Activated gamma-delta T cell treated with anti-CD3 and anti-CD28 coated beads, Interleukin-2, amount 50 U/mL, for 16 hours (primary cell): ENCODE results near the gene CNDP2.
"Not testable (repeated sequence)": the region's sequence is repeated elsewhere in the genome, so short reads cannot be mapped to it uniquely, and the experiment has no call there.

Source experiments
- DNase-seq: peaks from one replicate; pipeline ENCODE4 v3.0.0-alpha.2; 2020; ENCODE audit warnings: low read depth

Gene CNDP2

DNA sequence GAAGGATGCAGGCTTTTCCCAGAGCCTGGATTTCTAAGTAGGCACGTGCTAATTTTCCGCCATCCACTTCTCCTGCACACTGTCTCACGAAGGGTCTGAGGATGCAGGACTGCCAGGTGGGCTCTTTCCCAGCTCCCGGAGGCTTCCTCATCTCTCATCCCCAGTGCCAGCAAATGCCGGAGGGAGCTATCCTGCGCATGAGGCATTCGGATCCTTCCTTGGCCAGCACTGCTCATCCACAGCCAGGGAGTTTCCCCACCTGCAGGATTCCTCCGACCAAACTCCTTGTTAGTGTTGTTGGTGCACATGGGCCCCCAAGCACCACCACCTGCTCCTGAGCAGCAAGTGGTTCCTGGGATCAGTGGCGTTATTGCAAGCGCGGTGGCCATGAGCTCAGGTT lies 43.1 kb downstream of the CNDP2 start:
- DNase-seq, result no peak

DNA sequence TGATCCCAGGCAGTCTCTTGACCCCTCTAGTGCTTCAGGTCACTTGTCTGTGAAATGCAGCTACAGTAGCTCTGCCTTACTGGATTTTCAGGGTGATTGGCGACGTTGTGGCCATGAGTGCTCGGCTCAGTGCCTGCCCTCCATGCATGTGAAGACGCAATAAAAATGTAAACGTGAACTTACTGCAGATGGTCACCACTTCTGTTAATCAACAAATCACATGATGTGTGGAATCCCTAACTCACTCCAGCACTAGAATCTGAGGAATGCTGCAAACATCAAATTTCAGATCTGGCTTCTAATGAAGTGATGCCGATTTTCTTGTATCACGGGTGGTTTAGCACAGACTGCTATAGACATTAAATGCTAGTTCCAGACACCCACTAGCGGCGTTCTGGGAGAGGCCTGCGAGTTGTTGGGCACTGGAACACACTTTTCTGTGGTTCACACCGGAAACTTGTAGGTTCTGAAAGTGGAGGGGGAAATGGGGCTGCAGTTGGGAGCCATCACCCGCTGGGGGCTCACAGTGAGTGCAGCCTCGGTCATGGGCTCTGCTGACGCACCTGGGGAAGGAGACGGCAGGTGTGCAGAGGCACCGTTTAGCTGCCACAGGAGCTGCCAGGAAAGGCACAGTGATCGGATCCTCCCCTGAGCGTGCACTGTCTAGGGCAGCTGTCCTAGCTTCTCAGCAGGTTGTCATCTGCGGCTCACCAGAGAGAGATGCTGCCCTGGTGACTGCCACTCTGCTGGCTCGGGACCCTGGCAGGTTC lies 44.7 kb downstream of the CNDP2 start:
- DNase-seq, result no peak

DNA sequence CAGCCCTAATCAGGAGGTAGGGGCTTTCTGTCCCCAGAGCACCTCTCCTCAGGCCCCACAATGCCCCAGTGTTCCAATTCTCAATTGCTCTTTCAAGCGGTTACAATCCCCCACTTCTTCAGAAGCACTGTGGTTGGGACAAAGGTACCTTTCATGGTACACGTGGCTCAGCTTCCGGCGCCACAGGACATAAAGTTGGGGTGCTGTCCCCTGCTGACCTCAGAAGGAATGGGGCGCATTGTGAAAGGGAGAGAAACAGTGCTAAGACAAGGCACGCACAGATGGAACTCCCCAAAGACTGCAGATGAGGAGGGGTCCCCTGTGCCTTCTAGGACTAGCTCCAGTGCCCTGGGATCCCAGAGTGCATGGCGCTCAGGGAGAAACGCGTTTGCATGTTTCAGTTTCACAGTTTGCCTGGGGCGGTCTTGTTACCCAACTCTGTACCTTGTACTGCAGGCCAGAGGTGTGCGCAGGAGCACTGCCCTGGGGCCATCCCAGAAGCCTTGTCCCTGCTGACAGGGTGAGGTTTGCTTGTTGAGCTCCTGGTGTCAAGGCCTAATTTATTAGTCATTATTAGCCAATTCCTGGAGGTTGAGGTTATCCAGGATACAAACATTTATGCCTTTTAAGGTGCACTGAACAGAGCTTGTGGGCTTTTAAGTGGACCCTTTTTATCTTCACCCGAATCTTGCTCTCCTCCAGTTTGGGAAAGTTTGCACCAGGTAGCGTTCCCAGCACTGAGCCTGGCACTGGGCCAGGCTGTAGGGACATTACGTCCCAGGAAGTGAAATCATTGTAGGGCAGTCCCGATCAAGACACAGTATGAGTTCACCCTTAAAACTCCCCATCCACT lies 45.8 kb downstream of the CNDP2 start:
- DNase-seq, result no peak

DNA sequence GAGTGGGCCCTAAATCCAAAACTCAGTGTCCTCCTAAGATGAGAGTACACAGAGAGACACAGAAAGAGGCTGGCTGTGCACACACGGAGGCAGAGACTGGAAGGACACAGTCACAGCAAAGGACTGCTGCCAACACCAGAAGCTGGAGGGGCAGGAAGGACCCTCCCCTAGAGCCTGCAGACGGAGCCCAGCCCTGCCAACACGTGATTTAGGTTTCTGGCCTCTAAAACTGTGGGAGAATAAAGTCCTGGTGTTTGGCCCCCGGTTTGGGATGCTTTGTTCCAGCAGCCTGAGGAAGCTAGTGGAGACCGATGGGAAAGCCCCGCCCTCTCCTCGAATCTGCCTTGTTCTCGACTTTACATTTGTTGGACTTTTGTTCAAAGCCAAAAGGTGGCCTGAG lies 48.7 kb downstream of the CNDP2 start:
- DNase-seq, result no peak

DNA sequence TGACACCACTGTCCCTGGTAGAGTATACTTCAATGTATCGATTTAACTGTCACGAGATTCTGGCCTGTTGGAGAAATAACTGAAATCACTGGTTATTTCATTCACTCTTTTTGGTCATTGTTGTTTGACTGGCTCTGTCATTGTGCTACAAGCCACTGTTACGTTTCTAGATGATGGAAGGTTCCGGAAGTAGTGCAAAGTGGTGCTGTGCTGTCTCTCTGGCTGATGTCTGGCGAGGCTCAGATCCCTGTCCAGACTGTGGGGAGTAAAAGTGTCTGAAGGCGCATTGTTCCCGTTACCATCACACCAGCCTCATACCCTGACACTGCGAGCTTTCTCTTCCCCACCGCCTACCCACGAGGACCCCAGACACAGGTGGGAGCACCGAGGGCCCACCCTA lies 49.8 kb downstream of the CNDP2 start:
- DNase-seq, result no peak

DNA sequence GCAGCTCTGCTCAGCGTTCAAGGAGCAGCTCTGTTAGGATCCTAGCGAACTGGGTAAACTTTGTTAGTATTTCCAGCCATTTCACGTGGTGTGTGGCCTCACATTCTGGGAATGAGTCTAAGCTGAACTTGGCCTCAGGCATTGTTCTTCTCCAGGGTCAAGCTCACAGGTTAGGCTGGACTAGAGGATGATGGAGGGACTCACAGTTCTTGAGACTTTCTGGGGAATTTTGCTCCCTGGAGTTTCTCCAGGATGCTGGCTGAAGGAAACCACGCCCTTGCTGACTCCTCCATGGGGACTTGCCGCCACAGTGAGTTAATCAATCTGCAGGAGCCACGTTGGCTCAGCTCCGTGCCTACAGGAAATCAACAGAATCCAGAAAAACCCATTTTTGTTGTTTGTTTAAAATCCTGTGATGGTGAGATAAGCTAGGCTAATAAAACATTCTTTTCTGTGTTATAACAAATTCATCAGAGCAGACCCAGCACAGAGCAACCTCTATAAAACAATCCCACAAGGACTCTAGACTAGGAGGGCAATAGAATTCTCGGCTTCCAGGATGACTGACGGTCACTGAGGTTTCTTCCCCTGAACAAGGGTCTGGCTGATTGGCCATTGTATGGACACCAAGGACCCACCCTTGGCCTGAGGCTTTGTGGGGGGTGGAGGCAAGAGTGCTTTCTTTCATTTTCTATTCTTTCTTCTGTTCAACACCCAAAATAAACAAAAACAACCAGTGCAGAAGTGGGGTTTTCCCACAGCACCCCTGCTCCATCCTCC lies 50.8 kb downstream of the CNDP2 start:
- DNase-seq, result no peak

DNA sequence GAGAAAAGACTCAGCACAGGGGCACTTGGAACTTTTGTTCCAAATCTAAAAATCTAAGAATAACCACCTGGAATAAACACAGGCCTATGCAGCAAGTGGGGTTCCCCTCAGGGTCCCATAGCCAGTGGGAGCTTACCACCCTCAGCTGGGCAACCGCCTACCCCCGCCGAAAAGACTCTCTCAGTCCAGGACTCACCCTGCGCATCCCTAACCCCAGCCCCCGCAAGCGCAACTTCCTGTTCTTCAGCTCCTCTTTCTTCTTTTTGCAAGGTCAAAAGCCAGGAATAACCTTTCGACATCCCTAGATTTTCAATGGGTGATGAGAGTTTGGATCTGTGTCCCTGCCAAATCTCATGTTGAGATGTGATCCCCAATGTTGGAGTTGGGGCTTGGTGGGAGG lies 51.7 kb downstream of the CNDP2 start:
- no peak for DNase-seq

DNA sequence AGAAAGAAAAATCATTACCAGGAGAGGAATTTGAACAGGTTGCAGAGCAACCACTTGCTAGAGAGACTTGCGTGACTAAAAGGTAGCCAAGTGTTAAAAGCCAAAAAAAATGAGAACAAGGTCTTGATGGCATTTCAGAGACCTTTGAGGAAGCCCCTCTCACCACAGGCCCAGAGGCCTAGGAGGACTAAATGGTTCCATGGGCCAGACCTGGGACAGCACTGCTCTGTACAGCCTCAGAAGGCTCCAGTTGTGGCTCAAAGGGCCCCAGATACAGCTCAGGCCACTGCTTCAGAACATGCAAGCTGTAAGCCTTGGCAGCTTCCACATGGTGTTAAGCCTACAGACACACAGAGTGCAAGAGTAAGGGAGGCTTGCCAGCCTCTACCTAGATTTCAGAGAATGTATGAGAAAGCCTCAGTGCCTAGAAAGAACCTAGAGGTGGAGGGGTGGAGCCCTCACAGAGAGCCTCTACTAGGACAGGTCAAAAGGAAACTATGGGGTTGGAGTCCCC lies 53.5 kb downstream of the CNDP2 start:
- DNase-seq, result no peak

DNA sequence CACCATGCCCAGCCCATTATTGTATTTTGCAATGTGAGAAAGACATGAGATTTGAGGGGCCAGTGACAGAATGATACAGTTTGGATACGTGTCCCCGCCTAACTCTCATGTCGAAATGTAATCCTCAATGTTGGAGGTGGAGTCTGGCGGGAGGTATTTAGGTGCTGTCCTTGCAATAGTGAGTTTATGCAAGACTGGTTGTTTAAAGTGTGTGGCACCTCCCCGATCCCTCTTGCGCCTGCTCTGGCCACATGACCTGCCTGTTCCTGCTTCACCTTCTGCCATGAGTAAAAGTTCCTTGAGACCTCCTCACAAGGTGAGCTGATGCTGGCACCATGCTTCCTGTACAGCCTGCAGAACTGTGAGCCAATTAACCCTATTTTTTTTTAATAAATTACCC lies 54.7 kb downstream of the CNDP2 start:
- no peak for DNase-seq

DNA sequence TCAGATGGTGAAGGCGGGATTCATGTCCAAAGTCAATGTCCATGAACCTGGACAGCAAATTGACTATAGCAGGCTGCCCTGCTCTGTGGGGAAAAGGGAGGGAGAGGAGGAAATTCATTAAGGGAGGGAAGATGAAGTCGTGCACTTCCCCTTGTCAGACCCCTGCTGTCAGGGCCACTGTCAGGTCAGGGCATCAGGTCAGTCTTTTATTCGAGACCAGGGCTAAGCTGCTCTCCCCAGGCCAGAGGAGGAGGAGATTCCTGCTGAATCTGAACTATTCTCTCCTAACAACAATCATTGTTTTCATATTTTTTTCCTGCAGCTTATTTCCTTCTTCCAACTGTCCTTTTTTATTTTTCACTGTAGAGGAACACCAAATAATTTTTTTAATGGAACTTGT lies 55.3 kb downstream of the CNDP2 start:
- no peak for DNase-seq

DNA sequence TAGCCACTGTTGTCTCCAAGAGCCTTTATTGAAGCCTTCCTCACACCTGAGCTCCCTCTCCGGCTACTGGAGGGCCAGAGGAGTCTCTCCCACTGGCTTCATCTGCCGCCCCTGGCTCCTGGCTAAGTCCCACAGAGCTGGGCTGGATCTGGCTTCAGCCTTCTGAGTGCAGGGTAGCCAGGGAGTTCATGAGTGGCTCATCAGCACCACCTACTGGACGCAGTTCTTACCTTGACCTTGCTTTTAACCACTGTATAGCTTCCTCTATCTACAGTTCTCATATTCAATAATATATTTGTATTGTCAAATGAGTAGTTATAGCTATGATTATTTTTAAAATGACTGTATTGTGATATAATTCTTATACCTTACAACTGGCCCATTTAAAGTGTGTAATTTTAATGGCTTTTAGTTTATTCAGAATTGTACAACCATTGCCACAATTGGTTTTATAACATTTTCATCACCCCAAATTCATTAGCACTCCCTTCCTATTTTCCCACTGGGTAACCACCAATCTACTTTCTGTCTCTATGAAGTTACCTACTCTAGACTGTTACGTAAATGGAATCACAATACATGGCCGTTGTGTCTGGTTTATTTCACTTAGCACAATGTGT lies 55.9 kb downstream of the CNDP2 start:
- DNase-seq, result peak; percentile 61

DNA sequence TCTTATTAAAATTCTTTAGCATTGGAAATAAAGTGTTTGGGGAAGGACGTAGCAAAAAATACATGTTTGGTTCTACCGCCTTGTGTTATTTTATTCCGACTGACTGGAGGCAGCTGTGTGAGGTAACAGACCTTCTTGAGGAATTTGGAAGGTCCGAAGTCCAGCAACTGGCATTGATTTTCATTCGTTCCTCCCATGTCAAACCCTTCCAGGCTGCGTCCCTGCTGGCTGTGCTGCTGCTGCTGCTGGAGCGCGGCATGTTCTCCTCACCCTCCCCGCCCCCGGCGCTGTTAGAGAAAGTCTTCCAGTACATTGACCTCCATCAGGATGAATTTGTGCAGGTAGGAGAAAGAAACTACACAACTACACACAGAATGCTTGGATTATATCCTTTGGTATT lies 60.0 kb downstream of the CNDP2 start:
- DNase-seq, result no peak

DNA sequence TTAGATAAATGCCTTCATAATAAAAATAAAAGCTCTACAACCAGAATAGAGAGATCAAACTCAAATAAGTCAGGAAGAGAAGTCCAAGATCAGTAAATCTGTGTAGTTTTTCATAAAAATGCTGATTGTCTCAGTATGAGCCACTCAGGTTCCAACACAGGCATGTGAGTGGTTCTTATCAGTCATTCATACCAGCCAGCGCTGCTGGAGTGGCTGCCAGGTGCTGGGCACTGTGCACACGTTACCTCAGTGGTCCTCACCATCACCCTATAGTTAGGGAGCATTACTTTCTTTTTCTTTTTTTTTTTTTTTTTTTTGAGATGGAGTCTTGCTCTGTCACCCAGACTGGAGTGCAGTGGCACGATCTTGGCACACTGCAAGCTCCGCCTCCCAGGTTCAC lies 61.9 kb downstream of the CNDP2 start:
- DNase-seq, result no peak

DNA sequence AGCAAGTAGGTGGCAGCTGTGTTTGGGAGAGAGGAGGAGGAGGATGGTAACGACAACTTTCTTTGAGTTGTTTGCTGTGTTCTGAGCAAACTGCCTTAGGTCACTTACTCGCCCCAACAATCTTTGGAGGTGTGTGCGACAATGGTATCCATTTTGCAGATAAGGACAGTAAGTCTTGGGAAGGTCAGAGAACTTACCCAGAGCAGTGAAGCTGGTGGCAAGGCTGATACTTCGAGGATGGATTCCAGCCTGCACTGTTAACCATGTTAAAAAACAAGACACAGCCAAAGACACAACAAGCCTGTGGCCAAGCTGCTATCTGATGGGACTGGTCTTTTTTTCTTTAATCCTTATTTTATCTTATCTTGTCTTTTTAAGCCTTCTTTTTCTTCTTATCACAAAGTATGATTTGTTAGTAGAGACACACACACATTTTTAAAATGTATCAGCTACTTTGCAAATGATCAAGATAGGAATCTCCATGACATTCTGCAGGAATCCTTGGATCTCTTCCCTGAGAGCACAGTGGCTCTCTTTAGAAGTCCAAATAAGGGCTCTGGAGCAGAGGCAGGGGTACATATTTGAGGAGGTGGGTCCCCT lies 66.1 kb downstream of the CNDP2 start:
- DNase-seq, result no peak

DNA sequence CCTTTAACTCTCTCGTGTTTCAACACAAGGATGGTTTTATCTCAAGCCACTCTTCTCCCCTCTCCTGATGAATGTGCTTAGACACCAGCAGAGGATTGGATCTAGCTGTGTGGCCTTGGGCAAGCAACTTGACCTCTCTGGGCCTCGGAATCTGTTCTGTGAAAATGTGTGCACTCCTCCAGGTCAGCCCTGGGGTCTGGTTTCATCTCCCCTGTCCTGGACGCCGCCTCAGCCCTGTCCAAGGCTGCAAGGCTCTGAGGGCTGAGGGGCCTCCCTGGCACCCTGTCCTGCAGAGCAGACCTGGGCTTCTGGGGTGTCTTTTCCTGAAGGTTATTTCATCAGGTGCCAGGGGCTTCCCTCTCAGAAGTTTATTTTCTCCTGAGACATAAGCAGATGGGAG lies 66.6 kb downstream of the CNDP2 start:
- no peak for DNase-seq

DNA sequence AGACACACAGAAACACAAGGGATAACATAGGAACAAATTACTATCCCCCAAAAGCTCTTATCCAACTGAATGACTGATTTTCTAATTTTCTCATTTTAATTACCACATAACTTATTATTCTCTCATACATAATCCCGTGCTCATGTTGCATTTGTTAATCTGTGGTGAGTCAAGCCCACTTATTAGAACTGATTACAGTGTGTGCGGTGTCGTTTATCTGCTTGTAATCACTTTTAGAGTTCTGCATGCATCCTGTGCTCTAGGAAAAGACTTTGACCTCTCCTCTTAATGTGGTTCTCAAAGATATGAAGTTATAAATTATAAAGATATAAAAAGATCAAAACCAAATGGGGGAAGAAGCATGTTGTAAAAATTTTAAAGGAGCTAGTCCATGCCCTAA lies 67.8 kb downstream of the CNDP2 start:
- DNase-seq, result no peak

DNA sequence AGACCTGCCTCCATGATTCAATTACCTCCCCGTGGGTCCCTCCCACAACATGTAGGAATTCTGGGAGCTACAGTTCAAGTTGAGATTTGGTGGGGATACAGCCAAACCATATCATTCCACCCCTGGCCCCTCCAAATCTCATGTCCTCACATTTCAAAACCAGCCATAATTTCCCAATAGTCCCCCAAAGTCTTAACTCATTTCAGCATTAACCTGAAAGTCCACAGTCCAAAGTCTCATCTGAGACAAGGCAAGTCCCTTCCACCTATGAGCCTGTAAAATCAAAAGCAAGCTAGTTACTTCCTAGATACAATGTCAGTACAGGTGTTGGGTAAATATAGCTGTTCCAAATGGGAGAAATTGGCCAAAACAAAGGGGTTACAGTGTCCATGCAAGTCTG lies 69.0 kb downstream of the CNDP2 start:
- DNase-seq, result not testable (repeated sequence)

DNA sequence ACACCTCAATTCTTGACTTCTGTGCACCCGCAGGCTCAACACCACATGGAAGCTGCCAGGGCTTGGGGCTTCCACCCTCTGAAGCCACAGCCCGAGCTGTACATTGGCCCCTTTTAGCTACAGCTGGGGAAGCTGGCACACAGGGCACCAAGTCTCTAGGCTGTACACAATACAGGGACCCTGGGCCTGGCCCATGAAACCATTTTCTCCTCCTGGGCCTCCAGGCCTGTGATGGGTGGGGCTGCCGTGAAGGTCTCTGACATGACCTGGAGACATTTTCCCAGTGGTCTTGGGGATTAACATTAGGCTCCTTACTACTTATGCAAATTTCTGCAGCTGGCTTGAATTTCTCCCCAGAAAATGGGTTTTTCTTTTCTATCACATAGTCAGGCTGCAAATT lies 69.8 kb downstream of the CNDP2 start:
- DNase-seq, result not testable (repeated sequence)

DNA sequence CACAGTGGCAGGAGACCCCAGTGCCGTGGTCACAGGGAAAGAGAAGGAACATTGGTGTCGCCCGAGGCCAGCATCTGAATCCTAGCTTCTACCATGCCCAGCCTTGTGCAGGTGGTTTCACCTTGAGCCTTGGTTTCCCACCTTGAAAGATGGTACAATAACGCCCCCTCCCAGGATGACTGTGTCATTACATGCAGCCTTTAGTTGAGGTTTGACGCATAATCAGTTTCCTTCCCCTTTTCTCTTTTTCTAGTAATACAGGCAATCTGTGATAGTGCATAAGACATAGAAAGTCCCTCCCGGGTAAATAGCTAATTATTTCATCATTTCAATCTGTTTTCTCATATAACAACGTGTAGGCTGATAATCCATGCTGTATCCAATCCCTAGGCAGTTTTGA lies 71.7 kb downstream of the CNDP2 start:
- DNase-seq, result no peak

DNA sequence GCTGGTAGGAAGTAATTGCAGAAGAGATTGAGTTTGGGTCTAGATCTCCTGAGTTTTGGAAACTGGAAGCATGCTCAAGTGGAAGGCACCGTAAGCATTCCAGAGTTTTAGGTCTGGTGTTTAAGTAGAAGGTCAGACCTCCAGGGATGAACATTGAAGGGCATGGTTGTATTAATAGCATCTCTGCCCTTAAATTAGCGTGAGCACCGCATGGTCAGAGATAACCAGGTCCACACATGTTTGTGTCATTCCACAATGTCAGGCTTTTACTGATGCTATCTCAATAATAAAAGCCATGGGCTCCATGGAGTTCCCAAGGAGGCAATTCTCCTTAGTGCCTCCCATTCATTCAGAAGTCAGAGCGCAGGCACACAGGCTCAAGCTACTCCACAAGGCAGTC lies 73.2 kb downstream of the CNDP2 start:
- DNase-seq, result no peak

DNA sequence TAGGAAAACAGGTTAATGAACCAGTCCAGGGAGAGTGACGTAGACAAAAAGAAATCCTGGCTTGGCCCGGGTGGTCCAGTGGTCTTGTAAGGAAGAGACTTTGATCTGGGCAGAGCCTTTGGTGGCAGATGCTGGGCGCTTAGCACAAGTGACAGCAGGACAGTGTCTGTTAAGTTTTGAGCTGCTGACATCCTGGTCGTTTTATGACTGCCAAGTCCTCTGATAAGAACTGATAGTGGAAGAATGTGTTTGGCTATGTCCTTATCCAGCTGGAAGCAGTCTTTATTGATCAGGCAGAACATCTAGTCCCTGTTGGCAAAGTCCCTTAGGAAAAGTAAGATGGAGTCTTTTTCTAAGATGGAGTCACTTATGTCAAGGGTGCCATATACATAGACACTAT lies 74.1 kb downstream of the CNDP2 start:
- no peak for DNase-seq
